ENCODE data around the gene DNM1. TPM values are rescaled to one million over a fixed set of nuclear protein-coding genes. Genes with fewer than 3 reads are reported as not detected.
A peak's percentile ranks its signal among the peaks of the same experiment; 100 is the strongest.

The DNM1 gene
- total and polyA plus RNA-seq, 2 of the 8 experiments (the other 6 are each of a cell fraction or from before 2014, with no cell fraction given): 34.3 to 62.7 TPM

DNA sequence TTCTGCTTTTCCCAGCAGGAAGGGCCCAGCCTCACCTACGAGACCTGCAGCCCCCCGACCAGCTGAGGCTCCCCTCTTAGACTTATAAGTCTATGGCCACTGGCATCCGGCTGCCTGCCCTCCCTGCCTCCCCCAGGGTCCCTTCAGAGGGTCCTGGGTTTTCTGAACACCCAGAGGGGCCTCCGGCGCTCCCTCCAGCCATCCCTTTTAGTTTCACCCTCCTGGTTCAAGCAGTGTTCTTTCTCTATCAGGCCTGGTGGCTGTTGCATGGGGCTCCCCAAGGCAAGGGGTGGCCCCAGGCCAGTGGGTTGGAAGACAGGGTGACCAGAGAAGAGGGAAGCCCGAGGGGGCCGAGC is 50.8 kb downstream of the DNM1 start:
- Histone ChIP-seq H4K8ac (ENCODE audit: extremely low read depth, insufficient read depth, low read length) (no peak overlapping the region), H4K20me1 (replicated peaks in 1 of 2; ENCODE audit: control insufficient read depth in 1 of 2, insufficient read depth in 2 of 2, low read length in 2 of 2) (peaks cover 10 to 25% of the 10 kb centered on the region in 2 experiments), H3K14ac (ENCODE audit: insufficient read length) (no peak overlapping the region), H3K56ac (replicated peaks; ENCODE audit: insufficient read length, low read depth, low read length) (no peak overlapping the region), H3K18ac (ENCODE audit: extremely low read depth, low read length) (no peak overlapping the region), H3K4me1 (replicated peaks in 1 of 4; ENCODE audit: control insufficient read depth in 3 of 4, insufficient read depth in 4 of 4, low read length in 3 of 4) (peaks cover 0 to 7% (median 6%) of the 10 kb centered on the region in 4 experiments; a peak in 5 of 7 replicates), H3K9ac (replicated peaks in 1 of 4; ENCODE audit: extremely low read depth in 1 of 4, low read depth in 3 of 4, low read length in 3 of 4) (no peak overlapping the region), H3K23ac (ENCODE audit: insufficient read length) (no peak overlapping the region), H3K36me3 (ENCODE audit: control insufficient read depth in 2 of 4, insufficient read depth in 4 of 4, low read length in 3 of 4) (peaks cover 4 to 19% (median 8%) of the 10 kb centered on the region in 4 experiments; a peak in 6 of 8 replicates), H4K5ac (ENCODE audit: insufficient read length, low read depth, low read length) (no peak overlapping the region), H3K4me2 (ENCODE audit: insufficient read depth in 1 of 2, low read depth in 2 of 2, low read length in 2 of 2) (no peak overlapping the region), H2BK12ac (ENCODE audit: low read depth, low read length) (no peak overlapping the region), H3K4me3 (ENCODE audit: extremely low read depth in 1 of 4, insufficient read depth in 2 of 4, low read depth in 3 of 4, low read length in 4 of 4) (no peak overlapping the region), H4K91ac (replicated peaks; ENCODE audit: insufficient read length, low read length) (no peak overlapping the region), H3K79me2 (ENCODE audit: control insufficient read depth in 1 of 2, insufficient read depth in 2 of 2, low read length in 2 of 2) (peaks cover 0 to 7% of the 10 kb centered on the region in 2 experiments; a peak in 1 of 4 replicates), H3K4ac (replicated peaks; ENCODE audit: insufficient read length, low read depth, low read length) (no peak overlapping the region), H3K27ac (ENCODE audit: low read depth, low read length) (no peak overlapping the region), H2BK5ac (ENCODE audit: low read depth, low read length) (0 out of 2 replicates have a peak overlapping the region, but pooled peaks have one; percentile 35), H2BK120ac (replicated peaks; ENCODE audit: low read depth, low read length) (no peak overlapping the region), H3K27me3 (replicated peaks in 1 of 4; ENCODE audit: control insufficient read depth in 3 of 4, extremely low read depth in 1 of 4, insufficient read depth in 3 of 4, low read length in 3 of 4) (no peaks in the 10 kb centered on the region; a peak in 1 of 7 replicates), H3K79me1 (ENCODE audit: low read depth, low read length) (peaks cover 8% of the 10 kb centered on the region), H2BK20ac (ENCODE audit: low read length) (no peak overlapping the region), H2BK15ac (ENCODE audit: low read length) (no peak overlapping the region), H3K23me2 (ENCODE audit: low read depth, low read length) (peaks cover 11% of the 10 kb centered on the region), H3K9me3 (ENCODE audit: insufficient read depth in 2 of 2, low read depth in 1 of 2, low read length in 1 of 2) (no peaks in the 10 kb centered on the region), H2AFZ (ENCODE audit: low read length) (no peak overlapping the region), H2AK5ac (ENCODE audit: low read depth, low read length) (0 out of 2 replicates have a peak overlapping the region, but pooled peaks have one; percentile 24)
- no peak for TF ChIP-seq KDM4A (IDR thresholded peaks at IDR 0.05; ENCODE audit: low read depth, low read length, severe bottlenecking)
- no peak for TF ChIP-seq PHF8 (conservative IDR thresholded peaks at IDR 0.05; ENCODE audit: low read depth, low read length)
- no peak for TF ChIP-seq CTBP2 (IDR thresholded peaks at IDR 0.05; ENCODE audit: borderline replicate concordance, insufficient read depth, insufficient read length, low read length)
- no peak for TF ChIP-seq EGR1 (IDR thresholded peaks at IDR 0.05; ENCODE audit: borderline replicate concordance, low read depth, low read length)
- TF ChIP-seq SRF (IDR thresholded peaks at IDR 0.05; ENCODE audit: low read depth, low read length): no peak
- 86% methylated on average over 5 of the region's 7 CpGs; no CpG with 5 or more reads in 1 of the 2 experiments for WGBS, 2 experiments (ENCODE audit: extremely low coverage in 1 of 2, insufficient coverage in 1 of 2, insufficient read length in 1 of 2, insufficient replicate concordance in 2 of 2, low coverage in 1 of 2, low lambda C conversion rate in 2 of 2, missing lambda C conversion rate in 1 of 2)
- DNase-seq (ENCODE audit: low read depth in 1 of 2, low spot score in 2 of 2) (no peak), FAIRE-seq (no peak)
- POLR2A ChIA-PET (ENCODE audit: partially characterized antibody): interaction anchor here (0.6 to 2.5 kb wide), 12 partner anchors 11 to 130 kb away, joined by 3 to 16 read pairs (median 4); partner anchors contain the start of genes BBLN, GOLGA2 and SWI5
- CTCF ChIA-PET (ENCODE audit: partially characterized antibody): interaction anchor here (0.7 to 7.9 kb wide), 10 partner anchors 8 to 179 kb away, joined by 3 to 58 read pairs (median 4); no protein-coding TSS in a partner anchor
